Skeletal muscle tissue (tissue), 4 donors: ENCODE results near the gene UTF1. TPM values are rescaled to one million over a fixed set of nuclear protein-coding genes. Genes with fewer than 3 reads are reported as not detected.

Source experiments
- H3K27ac ChIP-seq: one replicate; pipeline ENCODE4 v1.7.0; 2013; ENCODE audit warnings: mild to moderate bottlenecking, low read depth, low read length, inconsistent platforms
- H3K27me3 ChIP-seq, 3 donors: one replicate each; pipeline ENCODE4 v1.7.0; 2013; ENCODE audit warnings: low read length in 3 of 3; ENCODE audit not compliant: control insufficient read depth in 3 of 3, insufficient read depth in 3 of 3
- H3K36me3 ChIP-seq, 3 donors: one replicate each; pipeline ENCODE4 v1.7.0; 2013; ENCODE audit warnings: low read length in 3 of 3; ENCODE audit not compliant: control insufficient read depth in 3 of 3, insufficient read depth in 3 of 3
- H3K4me1 ChIP-seq, 3 donors: one replicate each; pipeline ENCODE4 v1.7.0; 2013; ENCODE audit warnings: low read length in 3 of 3, mild to moderate bottlenecking in 3 of 3; ENCODE audit not compliant: control insufficient read depth in 3 of 3, insufficient read depth in 3 of 3
- H3K4me3 ChIP-seq, 3 donors: one replicate each; pipeline ENCODE4 v1.7.0; 2013; ENCODE audit warnings: low read length in 3 of 3
- H3K9ac ChIP-seq, 3 donors: one replicate each; pipeline ENCODE4 v1.7.0; 2013; ENCODE audit warnings: low read length in 3 of 3, mild to moderate bottlenecking in 3 of 3, moderate library complexity in 2 of 3, low read depth in 1 of 3
- H3K9me3 ChIP-seq, 3 donors: one replicate each; pipeline ENCODE4 v1.7.0; 2013; ENCODE audit warnings: low read length in 3 of 3; ENCODE audit not compliant: control insufficient read depth in 3 of 3
- total RNA-seq: library from RNA; depleted of rRNA; stranded (reverse); fragments of >200 nt; gene quantifications from one replicate; pipeline ENCODE4 v1.2.3, GENCODE V29; 2014
- donor health status: Osteomylitis.

The UTF1 gene
- total RNA-seq, 1 donor from 2014 or later, result not detected

DNA sequence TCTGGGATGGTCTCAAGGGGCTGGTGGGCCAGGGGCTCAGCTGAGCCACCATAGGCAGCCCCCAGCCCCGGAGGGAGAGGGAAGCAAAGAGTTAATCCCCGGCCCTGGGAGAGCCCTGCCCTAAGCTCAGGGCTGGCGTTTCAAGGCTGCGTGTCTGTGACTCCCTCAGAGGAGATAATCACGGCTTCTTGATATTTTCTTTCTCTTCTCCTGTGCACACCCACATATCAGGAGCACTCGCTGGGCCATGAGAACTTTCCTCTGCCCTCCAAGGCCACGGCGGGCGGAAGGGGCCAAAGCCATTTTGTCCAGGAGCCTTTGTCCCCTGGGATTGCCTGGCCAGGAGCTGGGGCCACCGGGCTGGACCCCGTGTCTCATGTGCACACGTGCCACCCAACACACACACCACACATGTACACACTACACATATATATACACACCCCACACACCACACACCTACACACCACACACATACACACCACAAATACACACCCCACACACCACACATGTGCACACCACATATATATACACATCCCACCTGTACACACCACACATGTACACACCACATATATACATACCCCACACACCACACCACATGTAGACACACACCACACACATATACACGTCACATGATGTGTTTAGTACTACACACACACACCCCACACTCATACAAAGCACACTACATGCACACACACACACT lies 24.6 kb downstream of the UTF1 start:
- no peaks in the 10 kb centered on the region for H3K9me3 ChIP-seq
- H3K27me3 ChIP-seq, result peaks cover 10 to 24% (median 12%) of the 10 kb centered on the region in 3 donors
- no peak overlapping the region for H3K4me3 ChIP-seq
- H3K27ac ChIP-seq, result no peak overlapping the region
- H3K9ac ChIP-seq, result no peak overlapping the region
- H3K4me1 ChIP-seq, result peaks cover 12 to 23% (median 17%) of the 10 kb centered on the region in 3 donors
- H3K36me3 ChIP-seq, result no peaks in the 10 kb centered on the region

DNA sequence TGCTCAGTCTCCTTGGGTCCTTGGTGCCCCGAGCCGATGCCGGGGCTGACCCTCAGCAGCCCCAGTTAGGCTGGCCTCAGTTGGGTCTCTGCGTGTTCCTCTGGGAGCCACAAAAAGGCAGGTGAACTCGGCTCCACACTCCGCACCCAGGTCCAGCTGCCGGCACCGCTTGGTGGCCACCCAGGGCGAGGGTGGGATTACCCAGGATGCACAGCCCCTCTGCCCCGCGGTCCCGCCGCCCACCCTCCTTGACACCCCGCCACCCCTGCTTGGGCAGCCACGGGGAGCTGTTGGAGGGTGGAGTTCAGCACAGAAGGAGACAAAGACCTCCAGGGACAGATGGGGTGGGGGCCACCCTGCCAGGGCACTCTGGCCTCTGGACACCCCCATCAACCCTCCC lies 25.3 kb downstream of the UTF1 start:
- Histone ChIP-seq H3K27me3 (peaks cover 7 to 17% (median 7%) of the 10 kb centered on the region in 3 donors), H3K4me3 (no peak overlapping the region)

DNA sequence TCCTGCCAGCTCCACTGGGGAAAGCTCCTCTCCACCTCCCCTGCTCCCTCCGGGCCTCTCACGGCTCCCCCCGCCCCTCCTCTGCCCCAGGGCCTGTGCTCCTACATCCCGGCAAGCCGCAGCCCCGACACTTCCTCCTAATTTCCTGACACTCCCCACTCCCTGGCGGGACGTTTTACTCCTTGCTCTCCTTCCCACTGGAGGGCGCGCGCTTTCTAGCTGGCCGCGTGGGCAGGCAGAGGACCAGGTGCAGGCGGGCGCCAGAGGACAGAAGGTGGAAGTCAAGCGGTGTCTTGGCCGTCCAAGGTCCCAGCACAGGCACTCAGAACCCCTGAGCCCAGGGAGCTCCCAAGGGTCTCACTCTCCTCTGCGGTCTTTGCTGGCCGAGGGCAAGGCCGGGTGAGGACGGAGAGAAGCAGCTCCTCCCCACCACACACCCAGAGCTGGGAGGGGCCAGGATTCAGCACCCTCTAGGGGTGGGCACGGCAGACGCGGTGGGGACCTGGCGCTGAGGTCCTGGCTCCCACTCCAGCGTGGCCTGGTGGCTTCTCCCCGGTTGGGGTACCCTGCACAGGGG lies 27.6 kb downstream of the UTF1 start:
- Histone ChIP-seq H3K4me3 (peak overlapping the region; percentile 51 to 69 (median 56)), H3K27ac (no peak overlapping the region), H3K36me3 (peaks cover 0 to under 1% (median 0%) of the 10 kb centered on the region in 3 donors), H3K27me3 (peaks cover 0 to 2% (median 0%) of the 10 kb centered on the region in 3 donors), H3K9ac (peak overlapping the region in 1 of 3 donors; percentile 40), H3K4me1 (peaks cover 24 to 43% (median 38%) of the 10 kb centered on the region in 3 donors), H3K9me3 (no peaks in the 10 kb centered on the region)

More for the DNA sequence above, 25.3 kb downstream of the UTF1 start:
- H3K9me3 ChIP-seq, result no peaks in the 10 kb centered on the region
- H3K4me1 ChIP-seq, result peaks cover 18 to 30% (median 24%) of the 10 kb centered on the region in 3 donors
- no peak overlapping the region for H3K27ac ChIP-seq
- H3K36me3 ChIP-seq, result no peaks in the 10 kb centered on the region
- no peak overlapping the region for H3K9ac ChIP-seq

DNA sequence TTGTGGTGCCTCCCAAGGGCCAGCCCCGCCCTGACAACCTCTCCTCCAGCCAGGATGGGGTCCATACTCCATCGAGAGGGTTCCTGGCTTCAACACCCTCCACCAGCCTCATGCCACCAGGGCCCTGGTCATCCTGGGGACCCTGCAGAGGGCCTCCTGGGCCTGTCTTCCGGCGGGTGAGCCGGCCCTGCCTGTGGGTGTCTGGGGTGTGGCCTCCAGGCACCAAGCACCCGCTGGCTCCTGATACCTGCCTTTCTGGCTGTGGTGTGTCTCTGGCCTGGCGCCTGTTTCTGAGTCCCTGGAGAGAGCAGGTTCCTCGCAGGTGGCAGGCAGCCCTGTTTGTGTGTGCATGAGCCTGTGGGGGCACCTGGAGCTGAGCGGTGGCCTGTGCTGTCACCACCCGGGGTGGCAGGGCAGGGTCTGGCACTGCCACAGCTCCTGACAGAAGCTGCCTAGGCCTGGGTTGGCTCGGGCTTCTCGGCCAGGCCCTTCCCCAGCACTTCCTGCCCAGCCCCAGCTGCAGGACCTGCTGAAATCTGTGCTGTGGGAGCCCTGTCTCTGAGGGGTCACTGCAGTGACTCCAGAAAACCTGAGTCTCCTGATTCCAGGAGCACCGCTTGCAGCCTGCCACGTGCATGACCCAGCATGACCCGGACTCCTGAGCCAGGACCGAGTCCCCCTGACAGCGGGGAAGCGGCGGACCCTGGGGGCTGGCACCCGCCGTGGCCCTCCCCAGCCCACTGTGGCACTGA lies 28.2 kb downstream of the UTF1 start:
- no peaks in the 10 kb centered on the region for H3K9me3 ChIP-seq
- H3K36me3 ChIP-seq, result peaks cover 0 to 2% (median 0%) of the 10 kb centered on the region in 3 donors
- H3K4me1 ChIP-seq, result peaks cover 27 to 46% (median 41%) of the 10 kb centered on the region in 3 donors
- H3K27ac ChIP-seq, result peak overlapping the region; percentile 56
- peak overlapping the region in 2 of 3 donors; percentile 56 to 69 for H3K4me3 ChIP-seq
- H3K27me3 ChIP-seq, result no peaks in the 10 kb centered on the region
- H3K9ac ChIP-seq, result peak overlapping the region in 1 of 3 donors; percentile 8

DNA sequence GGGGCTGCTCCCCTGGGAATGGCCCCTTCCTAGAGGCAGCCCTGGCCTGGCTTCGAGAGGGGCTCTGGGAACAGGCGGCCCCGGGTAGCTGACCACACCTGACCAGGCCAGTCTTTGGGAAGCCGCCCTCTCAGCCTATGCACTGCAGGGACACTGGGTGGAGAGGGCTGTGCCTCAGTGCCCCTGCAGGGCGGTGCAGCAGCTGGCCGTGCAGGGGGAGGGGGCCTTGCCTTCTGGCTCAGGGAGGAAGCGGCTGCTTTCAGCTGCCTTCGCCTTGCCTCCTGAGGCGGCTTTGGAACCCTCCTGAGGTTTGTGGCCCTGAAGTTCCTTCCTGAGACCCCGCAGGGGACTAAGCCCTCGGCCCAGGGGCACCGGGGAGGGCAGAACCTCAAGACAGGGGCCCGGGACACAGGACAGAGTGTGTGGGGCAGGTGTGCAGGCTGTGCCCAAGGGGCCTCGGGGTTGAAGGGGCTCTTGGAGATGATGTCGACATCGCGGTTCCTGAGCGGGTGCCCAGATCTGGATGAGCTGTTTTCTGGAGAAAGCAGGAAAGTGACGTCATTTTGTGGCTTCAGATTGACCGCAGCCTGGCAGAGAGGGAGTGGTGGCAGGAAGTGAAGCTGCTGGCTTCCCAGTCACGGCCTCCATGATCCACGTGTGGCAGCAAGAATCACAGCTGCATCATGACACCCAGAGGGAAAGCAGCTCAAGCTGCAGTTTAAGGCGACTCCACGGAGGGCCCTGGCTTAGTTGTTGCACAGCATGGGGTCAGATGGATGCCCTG lies 29.0 kb downstream of the UTF1 start:
- Histone ChIP-seq H3K4me1 (peaks cover 27 to 46% (median 41%) of the 10 kb centered on the region in 3 donors), H3K9ac (no peak overlapping the region), H3K27me3 (no peaks in the 10 kb centered on the region), H3K27ac (peak overlapping the region; percentile 56), H3K9me3 (no peaks in the 10 kb centered on the region), H3K4me3 (no peak overlapping the region), H3K36me3 (peaks cover 0 to 2% (median 0%) of the 10 kb centered on the region in 3 donors)

DNA sequence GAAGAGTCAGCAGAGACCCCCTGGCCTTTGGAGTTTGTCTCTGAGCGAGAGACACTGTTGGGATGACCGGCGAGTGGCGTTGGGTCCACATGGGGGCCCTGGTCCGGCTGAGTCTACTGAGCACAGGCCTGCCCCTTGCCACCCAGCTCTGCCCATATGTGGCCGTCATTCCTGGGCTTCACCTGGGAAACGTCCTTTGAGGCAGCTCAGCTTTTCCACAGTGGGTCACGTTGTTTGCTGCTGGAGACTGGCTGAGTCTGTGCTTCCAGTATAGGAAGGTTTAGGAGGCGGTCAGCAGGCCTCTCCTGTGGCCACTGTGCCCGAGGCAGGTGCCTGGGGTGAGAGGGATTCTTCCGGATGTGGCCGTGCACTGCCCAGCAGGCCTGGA lies 29.6 kb downstream of the UTF1 start:
- H3K27ac ChIP-seq, result peak overlapping the region; percentile 51
- no peaks in the 10 kb centered on the region for H3K27me3 ChIP-seq
- H3K4me3 ChIP-seq, result no peak overlapping the region
- H3K36me3 ChIP-seq, result peaks cover 0 to 2% (median 0%) of the 10 kb centered on the region in 3 donors
- no peaks in the 10 kb centered on the region for H3K9me3 ChIP-seq
- peaks cover 27 to 46% (median 41%) of the 10 kb centered on the region in 3 donors for H3K4me1 ChIP-seq
- H3K9ac ChIP-seq, result no peak overlapping the region

DNA sequence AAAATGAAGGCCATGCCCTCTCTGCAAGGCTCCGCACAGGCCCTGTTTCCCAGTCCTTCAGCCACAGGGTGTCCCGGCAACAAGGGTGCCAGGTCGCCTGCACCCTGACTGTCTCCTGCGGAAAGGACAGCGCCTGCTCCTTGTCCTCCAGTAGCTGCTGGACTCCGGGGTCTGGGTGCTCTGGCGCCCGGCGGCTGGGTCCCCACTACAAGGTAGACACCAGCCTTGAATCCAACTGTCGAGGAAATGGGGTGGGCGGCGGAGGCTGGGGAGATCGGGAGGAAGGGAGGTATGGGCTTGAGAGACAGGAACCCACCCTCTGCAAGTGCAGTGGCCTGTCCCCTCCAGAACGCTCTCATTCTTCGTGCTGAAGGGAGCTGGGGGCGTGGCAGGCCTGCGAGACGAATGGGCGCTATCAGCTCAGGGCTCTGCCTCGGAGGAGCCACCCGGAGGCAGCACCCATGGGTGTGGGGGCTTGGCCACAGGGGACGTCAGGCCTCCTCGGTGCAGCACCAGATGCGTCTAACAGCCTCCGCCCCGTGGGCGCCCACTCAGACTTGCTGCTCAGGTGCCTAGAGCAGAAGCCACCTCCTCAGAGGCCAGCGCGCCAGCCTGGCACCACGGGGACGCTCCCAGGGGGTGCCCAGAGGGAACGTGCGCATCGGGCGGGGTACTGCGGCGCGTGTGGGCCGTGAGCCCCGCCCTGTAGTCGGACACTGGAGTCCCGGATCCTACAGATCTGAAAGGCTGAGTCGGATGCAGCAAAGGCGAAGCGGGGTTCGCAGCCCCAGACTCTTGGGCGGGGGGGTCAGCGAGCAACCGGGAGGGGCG lies 31.1 kb downstream of the UTF1 start:
- H3K4me1 ChIP-seq, result peaks cover 27 to 46% (median 41%) of the 10 kb centered on the region in 3 donors
- no peaks in the 10 kb centered on the region for H3K27me3 ChIP-seq
- peaks cover 0 to 2% (median 0%) of the 10 kb centered on the region in 3 donors for H3K36me3 ChIP-seq
- no peaks in the 10 kb centered on the region for H3K9me3 ChIP-seq
- peak overlapping the region; percentile 72 for H3K27ac ChIP-seq
- H3K9ac ChIP-seq, result peak overlapping the region; percentile 70 to 84 (median 76)
- peak overlapping the region; percentile 63 to 79 (median 77) for H3K4me3 ChIP-seq

DNA sequence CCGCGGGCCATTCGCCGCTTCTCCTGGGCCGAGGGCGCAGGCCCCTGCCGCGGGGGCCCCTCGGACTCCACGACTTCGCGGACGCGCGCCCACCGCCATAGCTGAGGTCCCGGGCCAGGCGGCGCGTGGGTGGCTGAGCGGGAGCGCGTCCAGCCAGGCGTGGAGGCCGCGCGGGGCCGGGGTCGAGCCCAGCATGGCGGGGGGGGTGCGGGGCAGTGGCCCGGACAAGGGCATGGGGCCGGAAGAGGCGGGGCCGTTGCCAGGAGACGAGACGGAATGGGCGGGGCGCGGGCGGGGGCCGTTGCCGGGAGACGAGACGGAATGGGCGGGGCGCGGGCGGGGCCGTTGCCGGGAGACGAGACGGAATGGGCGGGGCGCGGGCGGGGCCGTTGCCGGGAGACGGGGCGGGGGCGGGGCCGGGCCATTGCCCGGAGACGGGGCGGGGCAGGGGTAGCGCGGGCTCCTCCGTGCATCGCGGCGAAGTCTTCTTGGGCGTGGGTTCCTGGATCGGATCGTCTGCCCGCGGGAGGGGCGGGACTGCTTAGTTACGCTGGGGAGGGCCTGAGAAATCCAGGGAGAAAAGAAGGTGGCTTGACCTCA lies 31.8 kb downstream of the UTF1 start:
- H3K9ac ChIP-seq, result peak overlapping the region in 2 of 3 donors; percentile 76 to 84
- H3K4me1 ChIP-seq, result peaks cover 27 to 46% (median 41%) of the 10 kb centered on the region in 3 donors
- H3K4me3 ChIP-seq, result peak overlapping the region; percentile 63 to 79 (median 77)
- peak overlapping the region; percentile 72 for H3K27ac ChIP-seq
- H3K27me3 ChIP-seq, result no peaks in the 10 kb centered on the region
- no peaks in the 10 kb centered on the region for H3K9me3 ChIP-seq
- peaks cover 0 to 2% (median 0%) of the 10 kb centered on the region in 3 donors for H3K36me3 ChIP-seq
